Brain microvascular endothelial cell (primary cell): Measurements from ENCODE around the gene LRRK1.

Experiments used
- DNase-seq: peaks from one replicate; pipeline ENCODE4 v3.0.0-alpha.2; 2020
- H3K27ac ChIP-seq: fragments of 250-450 bp; sonication (Bioruptor Pico); 2 replicates; pipeline ENCODE4 v1.5.1; 2020; ENCODE audit warnings: mild to moderate bottlenecking, moderate library complexity
- H3K27me3 ChIP-seq: fragments of 250-450 bp; sonication (Bioruptor Pico); replicated peaks from 2 replicates; pipeline ENCODE4 v1.5.1; 2020; ENCODE audit warnings: mild to moderate bottlenecking
- H3K36me3 ChIP-seq: fragments of 250-450 bp; sonication (Bioruptor Pico); replicated peaks from 2 replicates; pipeline ENCODE4 v1.5.1; 2020; ENCODE audit warnings: mild to moderate bottlenecking
- H3K4me3 ChIP-seq: 2 replicates; pipeline ENCODE4 v1.5.1; 2011; ENCODE audit warnings: low read depth, mild to moderate bottlenecking, control low read depth, low read length, moderate library complexity
- CTCF ChIP-seq: IDR thresholded peaks from 2 replicates; pipeline ENCODE4 v1.5.1; 2011; ENCODE audit warnings: low read depth, mild to moderate bottlenecking, moderate library complexity, low read length, control low read depth, inconsistent platforms; ENCODE audit errors: missing control alignments
- in situ Hi-C: cut with HindIII; loops from 2 replicates; pipeline ENCODE4 v1.10.0; 2017; ENCODE audit warnings: low sequenced_read_pairs, low pct_ligation_motif_present

Gene LRRK1

GRCh38 chr15:101105059-101105891 lies 186.1 kb downstream of the LRRK1 start:
- Histone ChIP-seq H3K4me3 (no peak overlapping the region), H3K27ac (no peak overlapping the region), H3K36me3 (no peaks in the 10 kb centered on the region), H3K27me3 (no peaks in the 10 kb centered on the region)
- in situ Hi-C loops, result no loop called here
- DNase-seq, result no peak
- no peak for TF ChIP-seq CTCF

- no peaks in the 10 kb centered on the region for H3K36me3 ChIP-seq
- no peaks in the 10 kb centered on the region for H3K27me3 ChIP-seq
- no peak overlapping the region for H3K4me3 ChIP-seq
- no peak for DNase-seq
- H3K27ac ChIP-seq, result no peak overlapping the region
- TF ChIP-seq CTCF, result no peak
- in situ Hi-C loops, result no loop called here
Observed at GRCh38 chr15:101107101-101107500, 187.9 kb downstream of the LRRK1 start.

GRCh38 chr15:101107625-101108460 lies 188.7 kb downstream of the LRRK1 start:
- DNase-seq, result no peak
- in situ Hi-C loops, result no loop called here
- H3K36me3 ChIP-seq, result no peaks in the 10 kb centered on the region
- H3K27ac ChIP-seq, result no peak overlapping the region
- no peak for TF ChIP-seq CTCF
- no peaks in the 10 kb centered on the region for H3K27me3 ChIP-seq
- no peak overlapping the region for H3K4me3 ChIP-seq

- H3K27me3 ChIP-seq, result no peaks in the 10 kb centered on the region
- no peak overlapping the region for H3K4me3 ChIP-seq
- H3K36me3 ChIP-seq, result no peaks in the 10 kb centered on the region
- no peak for TF ChIP-seq CTCF
- no peak overlapping the region for H3K27ac ChIP-seq
- DNase-seq, result no peak
- in situ Hi-C loops, result no loop called here
Observed at GRCh38 chr15:101108461-101108775, 189.3 kb downstream of the LRRK1 start.

- no peak for DNase-seq
- H3K36me3 ChIP-seq, result no peaks in the 10 kb centered on the region
- in situ Hi-C loops, result no loop called here
- no peaks in the 10 kb centered on the region for H3K27me3 ChIP-seq
- no peak for TF ChIP-seq CTCF
- no peak overlapping the region for H3K4me3 ChIP-seq
- H3K27ac ChIP-seq, result no peak overlapping the region
Observed at GRCh38 chr15:101108791-101109190, 189.6 kb downstream of the LRRK1 start.
